SW480 (cell line): ENCODE measurements around the gene DBP.

Experiments used
- DNase-seq: peaks from one replicate; pipeline ENCODE4 v3.0.0-alpha.2; 2016; ENCODE audit warnings: low spot score

The DBP gene

GRCh38 chr19:48609571-48610108 is 27.5 kb downstream of the DBP start:
- no peak for DNase-seq

GRCh38 chr19:48608798-48609263 is 28.3 kb downstream of the DBP start:
- peak; percentile 84 for DNase-seq

- no peak for DNase-seq
These were observed 29.8 kb downstream of the DBP start for GRCh38 chr19:48607359-48607755.

- no peak for DNase-seq
These were observed 30.5 kb downstream of the DBP start, which contains the start of gene SPACA4 for GRCh38 chr19:48606463-48607358. Gene SPACA4, plus strand, starts transcription at chr19:48606742. Its CDS starts 237 bp downstream, at chr19:48606979.

GRCh38 chr19:48603850-48604249 is 33.3 kb downstream of the DBP start:
- no peak for DNase-seq

GRCh38 chr19:48603449-48603848 is 33.7 kb downstream of the DBP start:
- DNase-seq = no peak

- no peak for DNase-seq
These were observed 34.2 kb downstream of the DBP start for GRCh38 chr19:48603001-48603400.

GRCh38 chr19:48600679-48601417 is 36.3 kb downstream of the DBP start:
- no peak for DNase-seq

GRCh38 chr19:48598996-48599700 is 38.0 kb downstream of the DBP start:
- DNase-seq = no peak

- DNase-seq = no peak
These were observed 40.3 kb downstream of the DBP start for GRCh38 chr19:48596679-48597465.

GRCh38 chr19:48596237-48596636 is 40.9 kb downstream of the DBP start:
- no peak for DNase-seq

GRCh38 chr19:48595833-48596232 is 41.3 kb downstream of the DBP start:
- no peak for DNase-seq

GRCh38 chr19:48595171-48595570 is 42.0 kb downstream of the DBP start:
- DNase-seq = no peak

GRCh38 chr19:48591021-48591420 is 46.2 kb downstream of the DBP start:
- DNase-seq = peak; percentile 30

GRCh38 chr19:48588670-48589401 is 48.3 kb downstream of the DBP start:
- peak; percentile 98 for DNase-seq

- DNase-seq = no peak
These were observed 49.8 kb downstream of the DBP start for GRCh38 chr19:48587387-48587786.

- DNase-seq = no peak
These were observed 55.0 kb downstream of the DBP start for GRCh38 chr19:48582168-48582567.
